Measurements from ENCODE around the gene CAMK2D.

CAMK2D gene

GRCh38 chr4:113762186-113763028 lies 869 bp upstream of the CAMK2D start:
- DNase-seq, result peak; percentile 99 to 100 (median 100)

DNA sequence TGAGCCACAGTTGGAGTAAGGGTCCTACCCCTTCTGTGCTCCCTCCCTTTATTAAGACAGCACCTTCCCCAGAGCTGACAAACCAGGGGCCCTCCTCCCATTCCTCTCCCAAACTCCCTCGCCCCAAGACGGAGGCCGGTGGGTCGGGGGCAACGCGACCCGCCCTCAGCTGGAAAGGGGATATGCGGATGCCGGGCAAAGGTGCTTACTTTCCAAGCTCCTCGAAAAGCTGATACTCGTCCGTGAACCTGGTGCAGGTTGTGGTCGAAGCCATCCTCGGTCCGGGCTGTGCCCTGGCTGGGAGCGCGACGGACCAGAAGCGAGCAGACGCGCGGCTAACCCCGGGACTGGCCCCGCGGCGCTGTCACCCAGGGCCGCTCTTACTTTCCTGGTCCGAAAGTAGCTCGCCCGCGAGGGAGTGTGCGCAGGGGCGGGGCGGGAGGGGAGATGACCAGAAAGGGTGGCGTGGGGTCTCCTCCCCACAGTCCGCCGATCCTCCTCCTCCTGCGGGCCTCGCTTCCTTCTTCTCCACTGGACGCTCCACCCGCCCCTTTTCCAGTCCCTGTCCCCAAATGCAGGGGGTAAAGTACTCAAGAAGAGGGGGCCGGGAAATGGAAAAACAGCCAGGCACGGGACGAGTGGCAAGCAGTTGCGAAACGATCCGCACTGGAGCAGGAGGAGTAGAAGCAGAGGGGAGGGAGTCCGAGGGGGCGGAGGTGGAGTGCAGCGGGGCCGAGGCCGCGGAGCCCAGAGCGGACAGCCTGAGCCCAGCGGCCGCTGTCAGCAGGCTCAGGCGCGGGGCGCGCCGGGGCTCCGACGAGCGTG lies 531 bp downstream of the CAMK2D start:
- DNase-seq, result peak; percentile 77 to 87 (median 82)

DNA sequence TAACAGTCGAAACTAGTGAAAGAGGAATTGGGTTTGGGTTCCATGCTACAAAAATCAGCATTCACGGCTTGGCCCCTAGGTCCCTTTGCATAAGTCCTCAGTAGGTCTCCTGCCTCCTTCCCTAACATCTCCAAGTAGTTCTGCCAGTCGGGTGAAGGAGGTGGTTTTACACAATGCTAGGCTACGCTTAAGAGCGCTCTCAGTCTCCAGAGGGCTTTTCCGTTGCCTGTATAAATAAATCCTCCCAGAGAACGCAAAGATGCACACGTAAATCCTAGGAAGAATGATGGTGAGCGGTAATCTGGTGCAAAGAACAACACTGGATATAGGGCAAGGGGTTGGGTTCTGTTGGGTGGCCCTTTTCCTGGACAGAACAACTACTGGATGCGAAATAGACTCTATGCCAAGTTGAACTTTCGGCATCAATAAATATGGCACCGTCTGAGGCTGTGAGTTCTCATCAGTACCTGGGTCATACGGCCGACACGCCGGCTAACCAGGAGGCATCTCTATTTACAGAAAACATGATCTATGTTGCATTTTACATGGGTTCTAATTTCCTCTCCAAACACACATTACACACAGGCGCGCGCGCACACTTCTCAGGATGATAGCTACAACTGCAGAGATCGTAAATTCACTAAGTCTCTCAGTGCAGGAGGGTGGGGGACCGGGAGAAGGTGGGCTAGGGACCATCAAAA lies 1.3 kb downstream of the CAMK2D start:
- DNase-seq, result peak; percentile 23 to 32 (median 25)

- no peak for DNase-seq
Observed at GRCh38 chr4:113759696-113760093, 1.8 kb downstream of the CAMK2D start.

GRCh38 chr4:113758372-113758771 lies 3.2 kb downstream of the CAMK2D start:
- no peak for DNase-seq

- no peak for DNase-seq
Observed at GRCh38 chr4:113757486-113757885, 4.1 kb downstream of the CAMK2D start.

- DNase-seq, result peak; percentile 25 to 72 (median 60)
Observed at GRCh38 chr4:113756005-113756410, 5.5 kb downstream of the CAMK2D start.

- no peak for DNase-seq
Observed at GRCh38 chr4:113750734-113751133, 10.8 kb downstream of the CAMK2D start.

DNA sequence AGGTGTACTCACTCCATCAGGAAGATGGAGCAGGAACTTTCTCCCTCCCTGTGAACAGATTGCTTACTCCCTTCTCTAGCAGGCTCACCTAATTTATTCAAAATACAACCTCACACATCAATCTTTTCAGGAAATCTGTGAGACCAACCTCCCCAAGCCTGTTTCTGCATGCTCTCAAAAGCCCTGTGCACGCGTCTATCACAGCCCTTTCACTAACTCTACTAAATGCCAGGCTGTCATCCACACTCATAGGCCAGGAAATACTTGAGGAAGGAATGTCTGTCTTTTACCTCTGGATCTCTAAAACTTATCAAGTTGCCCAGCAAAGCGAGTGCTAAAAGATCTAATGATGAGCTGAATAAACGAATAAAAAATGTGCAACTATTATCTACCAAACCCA lies 11.2 kb downstream of the CAMK2D start:
- no peak for DNase-seq

GRCh38 chr4:113749178-113749577 lies 12.4 kb downstream of the CAMK2D start:
- no peak for DNase-seq

DNA sequence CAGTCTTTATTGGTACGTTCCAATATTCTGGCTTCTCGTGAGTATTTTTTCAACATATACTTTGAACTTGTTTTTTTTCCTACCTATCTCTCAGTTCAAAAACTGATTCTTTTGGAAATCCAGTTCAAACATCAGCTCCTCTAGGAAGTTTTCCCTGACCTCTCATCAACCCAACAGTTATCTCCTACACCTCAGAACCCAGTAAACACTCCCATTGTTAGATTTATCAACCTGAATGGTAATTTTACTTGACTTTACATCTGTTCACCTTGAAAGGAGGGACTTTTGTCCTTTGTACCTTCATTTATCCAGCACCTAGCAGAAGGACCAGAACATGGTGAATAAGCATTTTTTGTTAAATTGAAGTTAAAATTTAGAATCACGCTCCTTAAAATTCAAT lies 13.6 kb downstream of the CAMK2D start:
- DNase-seq, result no peak

- DNase-seq, result no peak
Observed at GRCh38 chr4:113745711-113746110, 15.8 kb downstream of the CAMK2D start.

DNA sequence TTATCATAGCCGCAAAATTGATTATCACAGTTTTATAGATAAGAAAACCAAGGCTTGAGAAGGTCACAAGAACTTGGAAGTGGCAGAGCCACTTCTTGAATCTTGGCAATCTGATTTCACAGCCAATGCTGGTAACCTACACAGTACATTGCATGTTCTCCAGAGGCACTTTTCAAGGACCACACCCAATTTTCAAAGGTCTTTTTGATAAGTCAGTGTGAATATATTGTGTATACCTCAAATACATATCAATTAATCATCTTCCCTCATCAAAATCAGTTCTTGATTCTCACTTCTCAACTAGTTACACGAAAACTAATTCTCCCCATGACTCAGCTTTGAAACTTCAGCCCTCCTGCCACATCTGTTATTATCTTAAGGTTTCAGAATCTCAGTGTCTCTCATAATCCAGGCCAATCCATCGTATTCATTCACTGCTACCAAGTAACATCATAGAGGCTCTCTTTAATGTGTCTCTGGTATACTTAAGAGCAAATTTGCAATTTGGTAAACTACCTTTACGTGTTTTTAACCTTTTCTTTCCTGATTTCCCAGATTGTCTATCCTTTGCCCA lies 16.8 kb downstream of the CAMK2D start:
- no peak for DNase-seq

DNA sequence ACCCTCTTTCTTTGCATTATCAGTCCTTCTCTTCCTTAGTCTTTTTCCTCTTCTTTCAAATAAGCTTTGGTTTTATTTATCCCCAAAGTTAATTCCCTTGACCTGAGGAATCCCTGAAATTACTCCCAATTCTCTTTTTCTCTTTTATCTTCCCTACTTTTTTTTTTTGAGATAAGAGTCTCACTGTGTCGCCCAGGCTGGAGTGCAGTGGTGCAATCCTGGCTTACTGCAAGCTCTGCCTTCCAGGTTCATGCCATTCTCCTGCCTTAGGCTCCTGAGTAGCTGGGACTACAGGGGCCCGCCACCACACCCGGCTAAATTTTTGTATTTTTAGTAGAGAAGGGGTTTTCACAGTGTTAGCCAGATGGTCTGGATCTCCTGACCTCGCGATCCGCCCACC lies 17.8 kb downstream of the CAMK2D start:
- DNase-seq, result no peak

DNA sequence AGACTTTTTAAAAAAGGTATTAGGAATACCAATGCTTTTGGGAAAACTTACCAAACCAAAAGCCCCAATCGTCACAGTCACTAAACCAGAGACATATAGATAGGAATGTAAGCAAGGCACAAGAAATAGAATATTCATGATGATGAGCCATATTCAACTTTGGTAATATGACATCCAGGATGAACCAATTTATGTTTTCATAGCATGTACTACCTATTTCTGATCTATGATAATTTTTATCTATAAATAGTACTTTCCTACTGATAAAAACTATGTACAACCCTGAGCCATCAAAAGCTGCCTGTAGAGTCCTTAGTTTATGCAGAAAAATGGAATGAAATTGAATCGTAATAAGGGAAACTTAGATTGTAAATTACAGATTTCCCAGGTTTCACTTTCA lies 18.9 kb downstream of the CAMK2D start:
- peak in 1 of 3 donors; percentile 10 for DNase-seq

DNA sequence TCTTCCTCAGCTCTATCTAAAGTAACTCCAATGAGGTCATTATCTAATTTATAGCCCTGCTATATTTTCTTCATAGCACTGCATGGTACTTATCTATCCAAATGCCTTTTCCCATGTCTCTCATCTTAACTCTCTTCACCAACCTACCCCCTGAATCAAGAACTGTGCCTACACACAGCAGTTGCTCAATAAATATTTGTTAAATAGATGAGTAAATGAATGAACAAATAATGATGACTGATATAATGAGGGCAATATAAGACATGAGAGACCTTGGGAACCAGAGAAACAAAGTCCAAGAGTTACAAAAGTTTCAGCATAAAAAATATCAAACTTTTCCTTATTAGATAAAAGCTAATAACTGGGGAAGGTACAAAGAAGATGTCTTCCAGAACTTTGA lies 19.6 kb downstream of the CAMK2D start:
- DNase-seq, result no peak

GRCh38 chr4:113740857-113741379 lies 20.6 kb downstream of the CAMK2D start:
- no peak for DNase-seq

DNA sequence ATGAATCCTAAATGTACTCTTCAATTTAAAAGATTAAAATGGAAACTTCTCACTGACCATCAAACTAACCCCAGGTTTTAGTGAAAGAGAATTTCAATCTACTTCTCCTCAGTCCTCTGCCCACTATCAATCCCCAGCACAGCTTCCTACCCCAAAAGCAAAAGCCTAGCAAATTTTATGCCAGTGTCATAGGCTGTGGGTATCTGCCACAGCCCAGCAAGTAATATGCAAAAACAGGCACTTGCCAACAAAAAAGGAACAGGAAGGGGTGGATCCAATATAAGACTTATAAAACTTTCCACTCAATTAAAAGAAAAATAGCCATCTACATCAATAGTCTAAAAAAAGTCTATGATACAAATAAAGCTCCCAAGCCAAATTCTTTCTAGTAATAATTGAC lies 22.3 kb downstream of the CAMK2D start:
- DNase-seq, result peak; percentile 7 to 50 (median 32)

DNA sequence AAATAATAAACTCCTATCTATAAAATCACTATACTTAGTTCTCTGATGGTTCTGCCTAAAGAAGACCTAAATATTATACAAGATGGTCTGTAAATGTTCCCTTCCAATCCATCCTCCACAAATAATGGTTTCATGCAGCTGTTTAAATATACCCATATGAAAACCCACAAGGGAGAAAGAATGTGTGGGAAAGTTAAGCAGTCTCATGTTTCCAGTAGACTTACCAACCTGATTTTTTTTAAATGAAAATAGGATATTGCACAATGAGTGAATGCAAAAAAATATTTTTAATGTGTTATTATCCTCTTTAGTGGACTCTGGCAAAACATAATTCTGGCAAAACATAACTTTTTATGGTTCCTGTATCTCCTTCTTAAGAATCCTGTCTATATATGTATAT lies 23.3 kb downstream of the CAMK2D start:
- no peak for DNase-seq

- DNase-seq, result no peak
Observed at GRCh38 chr4:113733685-113734084, 27.9 kb downstream of the CAMK2D start.

GRCh38 chr4:113732967-113733527 lies 28.5 kb downstream of the CAMK2D start:
- DNase-seq, result no peak

GRCh38 chr4:113730467-113731216 lies 30.9 kb downstream of the CAMK2D start:
- DNase-seq, result no peak
